ENCODE measurements around the gene CFAP90.

CFAP90 gene

GRCh38 chr5:7857926-7858632 lies 7.1 kb upstream of the CFAP90 start:
- H3K9ac ChIP-seq (ENCODE audit: low read depth, low read length): no peak overlapping the region
- no peaks in the 10 kb centered on the region; the same call in 1 of the 2 replicates for H3K9me3 ChIP-seq (ENCODE audit: insufficient read depth, low read depth, low read length)
- H3K27me3 ChIP-seq (ENCODE audit: insufficient read depth, low read length): no peaks in the 10 kb centered on the region
- no peaks in the 10 kb centered on the region for H3K4me1 ChIP-seq (ENCODE audit: insufficient read depth, low read length)
- H3K36me3 ChIP-seq (ENCODE audit: insufficient read depth, low read depth, low read length): peaks cover 47% of the 10 kb centered on the region
- no peak overlapping the region for H3K27ac ChIP-seq (ENCODE audit: low read length)
- H3K4me3 ChIP-seq (ENCODE audit: low read length): no peak overlapping the region

GRCh38 chr5:7857361-7857760 lies 6.4 kb upstream of the CFAP90 start:
- H3K4me1 ChIP-seq (ENCODE audit: insufficient read depth, low read length): no peaks in the 10 kb centered on the region
- H3K27me3 ChIP-seq (ENCODE audit: insufficient read depth, low read length): no peaks in the 10 kb centered on the region
- H3K9ac ChIP-seq (ENCODE audit: low read depth, low read length): no peak overlapping the region
- peaks cover 40% of the 10 kb centered on the region for H3K36me3 ChIP-seq (ENCODE audit: insufficient read depth, low read depth, low read length)
- no peaks in the 10 kb centered on the region; the same call in 1 of the 2 replicates for H3K9me3 ChIP-seq (ENCODE audit: insufficient read depth, low read depth, low read length)
- H3K27ac ChIP-seq (ENCODE audit: low read length): no peak overlapping the region
- no peak overlapping the region for H3K4me3 ChIP-seq (ENCODE audit: low read length)

- peaks cover 2% of the 10 kb centered on the region; the same call in 1 of the 2 replicates for H3K27me3 ChIP-seq (ENCODE audit: insufficient read depth, low read length)
- no peak overlapping the region for H3K4me3 ChIP-seq (ENCODE audit: low read length)
- no peak overlapping the region for H3K9ac ChIP-seq (ENCODE audit: low read depth, low read length)
- H3K4me1 ChIP-seq (ENCODE audit: insufficient read depth, low read length): no peaks in the 10 kb centered on the region
- H3K9me3 ChIP-seq (ENCODE audit: insufficient read depth, low read depth, low read length): no peaks in the 10 kb centered on the region; the same call in 1 of the 2 replicates
- H3K36me3 ChIP-seq (ENCODE audit: insufficient read depth, low read depth, low read length): peaks cover 36% of the 10 kb centered on the region
- H3K27ac ChIP-seq (ENCODE audit: low read length): no peak overlapping the region
Measured at GRCh38 chr5:7856855-7857254, 5.9 kb upstream of the CFAP90 start.

DNA sequence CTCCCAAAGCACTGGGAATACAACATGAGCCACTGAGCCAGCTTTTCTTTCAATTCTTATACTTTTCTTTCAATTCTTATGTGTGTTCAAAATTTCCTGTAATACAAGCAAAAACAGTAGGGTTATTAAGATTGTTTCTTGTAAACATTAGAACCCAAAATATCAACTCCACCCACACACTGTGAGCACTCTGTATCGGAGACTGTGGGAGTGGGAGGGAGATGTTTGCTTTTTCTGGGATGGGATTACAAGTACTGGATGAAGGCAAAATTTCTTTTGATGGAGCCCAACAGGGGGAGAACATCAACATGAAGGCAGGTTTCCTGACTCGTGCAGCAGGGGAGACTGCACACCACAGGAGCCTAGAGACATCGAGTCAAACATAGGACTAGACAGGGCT lies 4.7 kb upstream of the CFAP90 start:
- no peaks in the 10 kb centered on the region; the same call in 1 of the 2 replicates for H3K9me3 ChIP-seq (ENCODE audit: insufficient read depth, low read depth, low read length)
- no peak overlapping the region for H3K4me3 ChIP-seq (ENCODE audit: low read length)
- H3K36me3 ChIP-seq (ENCODE audit: insufficient read depth, low read depth, low read length): peaks cover 25% of the 10 kb centered on the region
- H3K4me1 ChIP-seq (ENCODE audit: insufficient read depth, low read length): no peaks in the 10 kb centered on the region
- no peak overlapping the region for H3K27ac ChIP-seq (ENCODE audit: low read length)
- H3K27me3 ChIP-seq (ENCODE audit: insufficient read depth, low read length): peaks cover 9% of the 10 kb centered on the region; the same call in 1 of the 2 replicates
- no peak overlapping the region for H3K9ac ChIP-seq (ENCODE audit: low read depth, low read length)

DNA sequence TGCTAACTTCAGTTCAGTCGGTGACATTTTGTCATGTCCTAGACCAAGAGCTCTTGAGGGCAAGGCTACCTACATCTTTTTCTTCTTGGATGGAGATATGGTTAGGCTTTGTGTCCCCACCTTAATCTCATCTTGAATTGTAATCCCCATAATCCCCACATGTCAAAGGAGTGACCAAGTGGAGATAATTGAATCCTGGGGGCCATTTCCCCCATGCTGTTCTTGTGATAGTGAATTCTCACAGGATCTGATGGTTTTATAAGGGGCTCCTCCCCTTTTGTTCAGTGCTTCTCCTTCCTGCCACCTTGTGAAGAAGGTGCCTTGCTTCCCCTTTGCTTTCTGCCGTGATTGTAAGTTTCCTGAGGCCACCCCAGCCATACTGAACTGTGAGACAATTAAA lies 2.1 kb upstream of the CFAP90 start:
- H3K27me3 ChIP-seq (ENCODE audit: insufficient read depth, low read length): peaks cover 25% of the 10 kb centered on the region

GRCh38 chr5:7852542-7852941 lies 1.6 kb upstream of the CFAP90 start:
- Histone ChIP-seq H3K9me3 (ENCODE audit: insufficient read depth, low read depth, low read length) (no peaks in the 10 kb centered on the region; the same call in 1 of the 2 replicates), H3K36me3 (ENCODE audit: insufficient read depth, low read depth, low read length) (no peaks in the 10 kb centered on the region), H3K27ac (ENCODE audit: low read length) (no peak overlapping the region), H3K4me1 (ENCODE audit: insufficient read depth, low read length) (no peaks in the 10 kb centered on the region), H3K9ac (ENCODE audit: low read depth, low read length) (no peak overlapping the region), H3K4me3 (ENCODE audit: low read length) (no peak overlapping the region), H3K27me3 (ENCODE audit: insufficient read depth, low read length) (peaks cover 30% of the 10 kb centered on the region)

More for the DNA sequence above, 2.1 kb upstream of the CFAP90 start:
- no peaks in the 10 kb centered on the region for H3K36me3 ChIP-seq (ENCODE audit: insufficient read depth, low read depth, low read length)
- no peaks in the 10 kb centered on the region; the same call in 1 of the 2 replicates for H3K9me3 ChIP-seq (ENCODE audit: insufficient read depth, low read depth, low read length)
- H3K27ac ChIP-seq (ENCODE audit: low read length): no peak overlapping the region
- no peak overlapping the region for H3K9ac ChIP-seq (ENCODE audit: low read depth, low read length)
- H3K4me3 ChIP-seq (ENCODE audit: low read length): no peak overlapping the region
- H3K4me1 ChIP-seq (ENCODE audit: insufficient read depth, low read length): no peaks in the 10 kb centered on the region

GRCh38 chr5:7851617-7852289 lies 820 bp upstream of the CFAP90 start:
- H3K9me3 ChIP-seq (ENCODE audit: insufficient read depth, low read depth, low read length): no peaks in the 10 kb centered on the region; the same call in 1 of the 2 replicates
- H3K27me3 ChIP-seq (ENCODE audit: insufficient read depth, low read length): peaks cover 30% of the 10 kb centered on the region
- no peaks in the 10 kb centered on the region for H3K4me1 ChIP-seq (ENCODE audit: insufficient read depth, low read length)
- H3K4me3 ChIP-seq (ENCODE audit: low read length): peak overlapping the region; percentile 60; the same call in 1 of the 2 replicates
- no peak overlapping the region for H3K9ac ChIP-seq (ENCODE audit: low read depth, low read length)
- no peaks in the 10 kb centered on the region for H3K36me3 ChIP-seq (ENCODE audit: insufficient read depth, low read depth, low read length)
- H3K27ac ChIP-seq (ENCODE audit: low read length): no peak overlapping the region

- peaks cover 30% of the 10 kb centered on the region for H3K27me3 ChIP-seq (ENCODE audit: insufficient read depth, low read length)
- no peaks in the 10 kb centered on the region; the same call in 1 of the 2 replicates for H3K9me3 ChIP-seq (ENCODE audit: insufficient read depth, low read depth, low read length)
- no peak overlapping the region for H3K27ac ChIP-seq (ENCODE audit: low read length)
- H3K36me3 ChIP-seq (ENCODE audit: insufficient read depth, low read depth, low read length): no peaks in the 10 kb centered on the region
- no peaks in the 10 kb centered on the region for H3K4me1 ChIP-seq (ENCODE audit: insufficient read depth, low read length)
- H3K4me3 ChIP-seq (ENCODE audit: low read length): peak overlapping the region; percentile 60
- no peak overlapping the region for H3K9ac ChIP-seq (ENCODE audit: low read depth, low read length)
Measured at GRCh38 chr5:7851240-7851592, 283 bp upstream of the CFAP90 start.

GRCh38 chr5:7849681-7850394 lies 1.1 kb downstream of the CFAP90 start:
- peak overlapping the region; percentile 74 for H3K4me3 ChIP-seq (ENCODE audit: low read length)
- no peak overlapping the region for H3K27ac ChIP-seq (ENCODE audit: low read length)
- H3K27me3 ChIP-seq (ENCODE audit: insufficient read depth, low read length): peaks cover 30% of the 10 kb centered on the region
- no peaks in the 10 kb centered on the region; the same call in 1 of the 2 replicates for H3K9me3 ChIP-seq (ENCODE audit: insufficient read depth, low read depth, low read length)
- peak overlapping the region; percentile 36; the same call in 1 of the 2 replicates for H3K9ac ChIP-seq (ENCODE audit: low read depth, low read length)
- no peaks in the 10 kb centered on the region for H3K36me3 ChIP-seq (ENCODE audit: insufficient read depth, low read depth, low read length)
- H3K4me1 ChIP-seq (ENCODE audit: insufficient read depth, low read length): no peaks in the 10 kb centered on the region

DNA sequence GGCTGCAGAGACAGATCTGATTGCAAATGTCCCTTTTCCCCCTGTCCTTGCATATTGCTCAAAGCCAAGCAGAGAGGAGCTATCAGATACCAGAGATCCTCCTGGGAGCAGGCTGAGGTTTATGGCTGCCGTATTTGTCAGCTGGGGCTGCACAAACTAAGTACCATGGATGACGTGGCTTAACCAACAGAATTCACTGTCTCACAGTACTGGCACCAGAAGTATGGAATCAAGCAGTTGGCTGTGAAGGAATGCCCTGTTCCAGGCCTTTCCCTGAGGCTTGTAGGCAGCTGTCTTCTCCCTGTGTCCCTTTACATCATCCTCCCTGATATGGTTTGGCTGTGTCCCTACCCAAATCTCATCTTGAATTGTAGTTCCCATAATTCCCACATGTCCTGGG lies 2.6 kb downstream of the CFAP90 start:
- Histone ChIP-seq H3K9me3 (ENCODE audit: insufficient read depth, low read depth, low read length) (no peaks in the 10 kb centered on the region), H3K36me3 (ENCODE audit: insufficient read depth, low read depth, low read length) (no peaks in the 10 kb centered on the region), H3K27me3 (ENCODE audit: insufficient read depth, low read length) (peaks cover 30% of the 10 kb centered on the region), H3K4me3 (ENCODE audit: low read length) (no peak overlapping the region), H3K4me1 (ENCODE audit: insufficient read depth, low read length) (no peaks in the 10 kb centered on the region), H3K9ac (ENCODE audit: low read depth, low read length) (no peak overlapping the region), H3K27ac (ENCODE audit: low read length) (no peak overlapping the region)

DNA sequence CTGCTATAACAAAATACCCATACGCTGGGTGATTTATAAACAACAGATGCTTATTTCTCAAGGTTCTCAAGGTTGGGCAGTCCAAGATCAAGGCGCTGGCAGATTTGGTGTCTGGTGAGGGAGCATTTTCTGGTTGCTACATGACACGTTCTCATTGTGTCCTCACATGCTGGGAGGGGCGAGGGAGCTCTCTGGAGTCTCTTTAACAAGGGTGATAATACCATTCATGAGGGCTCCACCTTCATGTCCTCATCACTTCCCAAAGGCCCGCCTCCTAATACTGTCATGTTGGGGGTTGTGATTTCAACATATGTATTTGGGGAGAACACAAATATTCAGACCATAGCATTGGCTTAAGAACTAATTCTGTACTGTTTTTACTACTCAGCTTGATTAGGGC lies 4.6 kb downstream of the CFAP90 start:
- no peak overlapping the region for H3K4me3 ChIP-seq (ENCODE audit: low read length)
- no peak overlapping the region for H3K27ac ChIP-seq (ENCODE audit: low read length)
- no peaks in the 10 kb centered on the region for H3K4me1 ChIP-seq (ENCODE audit: insufficient read depth, low read length)

More for the DNA sequence above, 4.6 kb downstream of the CFAP90 start:
- no peaks in the 10 kb centered on the region for H3K9me3 ChIP-seq (ENCODE audit: insufficient read depth, low read depth, low read length)
- H3K36me3 ChIP-seq (ENCODE audit: insufficient read depth, low read depth, low read length): no peaks in the 10 kb centered on the region
- H3K9ac ChIP-seq (ENCODE audit: low read depth, low read length): no peak overlapping the region
- peaks cover 23% of the 10 kb centered on the region for H3K27me3 ChIP-seq (ENCODE audit: insufficient read depth, low read length)
